DMS53 treated with DMSO at 0.1 percent for 48 hours (cell line): Measurements from ENCODE around the gene PTPRJ.

ENCODE experiments used
- DNase-seq: peaks from one replicate; lab custom pipeline; 2025; ENCODE audit not compliant: unreplicated experiment; lab: John Stamatoyannopoulos, UW

PTPRJ gene

DNA sequence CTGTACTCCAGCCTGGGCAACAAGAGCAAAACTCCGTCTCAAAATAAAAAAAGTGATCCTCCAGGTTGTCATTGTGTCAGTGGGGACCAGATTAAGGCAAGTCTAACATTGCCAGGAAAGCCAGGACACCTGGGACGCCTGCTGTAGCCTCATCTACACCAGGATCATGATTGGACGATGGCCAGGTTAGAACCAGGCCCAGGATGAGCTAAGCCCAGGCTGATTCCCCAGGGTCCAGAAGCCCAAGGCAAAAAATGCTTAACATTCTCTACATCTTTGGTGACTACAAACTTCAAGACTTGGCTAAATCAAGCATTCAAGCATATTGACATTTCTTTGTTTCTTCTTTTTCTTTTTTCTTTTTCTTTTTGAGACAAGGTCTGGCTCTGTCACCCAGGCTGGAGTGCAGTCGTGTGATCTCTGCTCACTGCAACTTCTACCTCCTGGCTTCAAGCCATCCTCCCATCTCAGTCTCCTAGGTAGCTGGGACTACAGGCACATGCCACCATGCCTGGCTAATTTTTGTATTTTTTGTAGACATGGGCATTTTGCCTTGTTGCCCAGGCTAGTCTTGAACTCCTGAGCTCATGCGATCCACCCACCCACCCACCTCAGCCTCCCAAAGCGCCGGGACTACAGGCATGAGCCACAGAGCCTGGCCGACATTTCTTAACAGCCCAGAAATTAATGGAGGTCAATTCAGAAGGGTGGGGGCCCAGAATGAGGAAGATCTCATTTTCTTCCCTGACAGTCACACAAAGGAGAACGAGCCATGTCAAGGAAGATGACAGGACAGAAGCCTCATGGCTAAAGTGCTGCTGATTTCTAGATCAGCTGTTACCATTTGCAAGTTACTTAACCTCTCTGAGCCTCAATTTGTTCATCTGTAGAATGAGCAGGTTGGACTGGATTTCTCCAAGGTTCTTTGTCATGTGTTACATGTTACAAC lies 12.5 kb upstream of the PTPRJ start:
- no peak for DNase-seq

GRCh38 chr11:47969401-47969800 lies 11.0 kb upstream of the PTPRJ start:
- no peak for DNase-seq

- no peak for DNase-seq
Measured at GRCh38 chr11:47971501-47971900, 8.9 kb upstream of the PTPRJ start.

DNA sequence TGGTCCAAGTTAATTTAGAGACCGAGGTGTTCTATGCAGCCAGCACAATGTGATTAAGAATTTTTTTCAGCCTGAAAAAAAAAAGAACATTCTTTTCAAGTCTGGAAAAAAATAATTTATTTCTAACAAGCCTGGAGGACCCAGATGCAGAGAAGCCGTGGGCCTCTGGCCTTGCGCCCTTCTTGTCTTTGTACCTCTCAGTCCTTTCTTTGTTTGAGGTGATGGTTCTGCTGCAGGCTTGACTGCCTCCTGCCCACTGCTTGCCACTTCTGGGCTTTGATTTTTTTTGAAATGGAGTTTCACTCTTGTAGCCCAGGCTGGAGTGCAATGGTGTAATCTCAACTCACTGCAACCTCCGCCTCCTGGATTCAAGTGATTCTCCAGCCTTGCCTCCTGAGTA lies 7.2 kb upstream of the PTPRJ start:
- DNase-seq = no peak

GRCh38 chr11:47976931-47977330 lies 3.4 kb upstream of the PTPRJ start:
- no peak for DNase-seq

GRCh38 chr11:47977623-47978022 lies 2.7 kb upstream of the PTPRJ start:
- no peak for DNase-seq

- DNase-seq = no peak
Measured at GRCh38 chr11:47979378-47980087, 826 bp upstream of the PTPRJ start.

- DNase-seq = no peak
Measured at GRCh38 chr11:47980907-47981621, 705 bp downstream of the PTPRJ start.

DNA sequence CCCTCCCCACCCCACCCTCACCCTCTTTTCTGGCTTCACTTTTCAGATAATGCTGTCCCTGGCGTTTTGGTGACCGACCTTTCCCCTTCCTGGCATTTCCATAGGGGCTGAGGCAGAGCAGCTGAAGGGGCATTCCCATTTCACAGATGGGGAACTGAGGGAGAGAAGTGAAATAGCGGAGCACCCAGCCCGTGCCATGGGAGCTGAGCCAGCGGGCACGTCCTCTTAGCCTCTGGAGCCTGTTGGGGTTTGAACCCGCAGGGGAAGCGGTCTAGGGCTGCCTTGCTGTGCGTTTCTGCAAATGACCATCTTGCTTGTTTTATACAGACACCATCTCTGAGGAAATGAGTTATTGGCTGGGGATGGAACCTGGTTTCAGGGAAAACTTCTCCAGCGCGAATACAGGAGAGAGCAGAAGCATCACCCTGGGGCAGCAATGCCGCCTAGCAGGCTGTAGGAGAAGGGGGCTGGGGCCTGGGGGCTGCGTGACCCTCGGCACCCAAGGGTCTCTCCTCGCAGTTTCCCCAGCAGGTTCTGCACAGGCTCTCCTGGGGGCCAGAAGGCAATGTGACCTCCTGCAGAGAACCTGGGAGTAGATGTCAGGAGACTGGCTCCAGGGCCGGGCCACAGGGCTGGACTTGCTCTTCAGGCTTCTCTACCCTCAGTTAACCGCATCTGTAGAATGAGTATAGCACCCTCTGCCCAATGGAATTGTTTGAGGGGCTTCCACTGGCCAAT lies 1.5 kb downstream of the PTPRJ start:
- DNase-seq = no peak

GRCh38 chr11:47982616-47983015 lies 2.3 kb downstream of the PTPRJ start:
- no peak for DNase-seq

- DNase-seq = no peak
Measured at GRCh38 chr11:47983464-47984397, 3.4 kb downstream of the PTPRJ start.

DNA sequence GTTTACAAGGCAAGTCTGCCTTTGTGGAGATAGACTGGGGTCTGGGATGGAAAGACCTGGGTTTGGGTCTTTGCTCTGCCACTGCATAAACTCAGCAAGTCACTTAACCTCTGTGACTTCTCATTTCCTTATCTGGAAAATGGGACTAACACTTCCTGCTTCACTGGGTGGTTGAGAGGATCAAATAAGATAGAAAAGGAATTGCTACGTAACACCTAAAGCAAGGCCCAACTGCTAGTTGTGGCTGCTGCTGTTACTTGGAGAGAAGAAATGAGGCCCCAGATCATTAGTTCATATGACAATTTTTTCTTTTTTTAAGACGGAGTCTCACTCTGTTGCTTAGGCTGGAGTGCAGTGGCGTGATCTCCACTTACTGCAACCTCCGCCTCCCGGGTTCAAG lies 5.9 kb downstream of the PTPRJ start:
- DNase-seq = no peak

GRCh38 chr11:47986742-47987141 lies 6.4 kb downstream of the PTPRJ start:
- DNase-seq = no peak

DNA sequence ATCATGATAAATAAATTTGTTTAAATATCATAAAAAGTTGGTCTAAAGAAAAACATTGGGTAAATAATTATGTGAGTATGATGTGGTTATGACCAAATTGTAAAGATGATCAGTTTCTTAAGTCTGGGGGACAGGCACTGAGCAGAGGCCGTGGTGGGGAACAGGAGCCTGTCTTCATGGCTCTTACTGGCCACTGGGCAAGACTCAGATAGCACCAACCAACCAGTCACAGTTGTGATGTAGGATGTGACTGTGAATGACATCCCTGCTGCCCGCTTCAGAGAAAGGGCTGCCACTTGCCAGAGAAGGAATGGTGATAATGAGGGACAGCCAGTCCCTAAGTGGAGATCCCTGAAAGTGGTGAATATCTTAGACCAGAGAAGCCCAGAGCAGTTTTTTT lies 7.0 kb downstream of the PTPRJ start:
- no peak for DNase-seq

GRCh38 chr11:47987781-47988180 lies 7.4 kb downstream of the PTPRJ start:
- DNase-seq = no peak

GRCh38 chr11:47989779-47990178 lies 9.4 kb downstream of the PTPRJ start:
- DNase-seq = no peak

DNA sequence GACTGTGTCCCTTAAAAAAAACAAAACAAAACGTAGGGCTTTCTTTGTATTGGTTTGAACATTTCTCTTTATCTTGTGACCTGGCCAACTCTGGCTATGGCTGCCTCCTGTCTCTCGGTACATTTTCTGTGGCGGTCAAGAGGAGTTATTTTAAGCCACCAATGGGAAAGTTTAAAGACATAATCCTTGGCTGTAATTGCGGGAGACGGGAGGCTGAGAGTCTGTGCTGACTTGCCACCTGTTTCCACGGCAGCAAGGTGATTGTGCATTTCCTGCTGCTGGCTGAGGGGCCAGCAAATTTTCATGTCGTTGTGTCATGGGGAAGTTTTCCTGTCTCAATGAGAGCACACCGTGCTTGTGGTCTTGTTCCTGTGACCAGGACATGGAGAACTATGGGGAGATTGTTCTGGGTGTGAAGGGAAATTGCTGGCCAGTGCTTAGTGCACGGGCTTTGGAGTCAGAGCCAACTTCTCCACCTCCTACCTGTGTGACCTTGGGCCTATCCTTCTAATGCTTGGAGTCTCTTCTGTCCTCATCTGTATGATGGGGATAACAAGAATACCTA lies 11.0 kb downstream of the PTPRJ start:
- DNase-seq = peak; percentile 61

DNA sequence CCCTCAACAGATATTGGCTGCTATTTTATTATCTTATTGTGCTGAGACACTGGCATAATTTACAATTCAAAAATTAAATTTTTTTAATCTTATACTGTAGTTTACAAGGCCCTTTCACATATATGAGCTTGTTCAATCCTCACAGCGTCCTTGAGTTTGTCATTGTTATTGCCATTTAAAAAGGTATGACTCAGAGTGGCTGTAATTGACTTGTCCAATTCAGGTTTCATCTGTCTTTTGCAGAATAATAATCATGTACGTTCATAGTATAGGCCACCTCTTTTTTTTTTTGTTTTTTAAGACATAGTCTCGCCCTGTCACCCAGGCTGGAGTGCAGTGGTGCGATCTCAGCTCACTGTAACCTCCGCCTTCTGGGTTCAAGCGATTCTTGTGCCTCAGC lies 11.5 kb downstream of the PTPRJ start:
- DNase-seq = no peak

- DNase-seq = no peak
Measured at GRCh38 chr11:47992959-47993820, 12.8 kb downstream of the PTPRJ start.
